Gastrocnemius medialis (tissue), 4 donors: ENCODE results near the gene DGLUCY. TPM values are rescaled to one million over a fixed set of nuclear protein-coding genes. Genes with fewer than 3 reads are reported as not detected.
A peak's percentile ranks its signal among the peaks of the same experiment; 100 is the strongest.

Experiments
- ATAC-seq, 2 donors: fragments of 150-250 bp; one replicate each; pipeline ENCODE4 v1.9.1; 2016
- DNase-seq, 2 donors: peaks; one replicate each; pipeline ENCODE4 v3.0.0-alpha.2; 2019
- H3K27ac ChIP-seq, 4 donors: fragments of 200-600 bp; sonication (generic); 1 replicate in 1 of 4; 2 replicates in 3 of 4; pipeline ENCODE4 v1.5.1; 2016 to 2018; ENCODE audit warnings: mild to moderate bottlenecking in 2 of 4, moderate library complexity in 1 of 4
- H3K27me3 ChIP-seq, 3 donors: fragments of 200-600 bp; sonication (generic) in 2 of 3; 1 replicate in 1 of 3; 2 replicates in 2 of 3; pipeline versions ENCODE4 v1.5.1 to v1.6.0; 2016 to 2019; ENCODE audit warnings: mild to moderate bottlenecking in 1 of 3, moderate library complexity in 1 of 3
- H3K36me3 ChIP-seq, 2 donors: fragments of 200-600 bp; sonication (generic) in 1 of 2; one replicate each; pipeline ENCODE4 v1.5.1; 2017 to 2018
- H3K4me1 ChIP-seq, 2 donors: fragments of 200-600 bp; sonication (generic) in 1 of 2; one replicate each; pipeline ENCODE4 v1.5.1; 2016 to 2017; ENCODE audit warnings: mild to moderate bottlenecking in 2 of 2
- H3K4me3 ChIP-seq, 4 donors: fragments of 200-600 bp; sonication (generic) in 3 of 4; 1 replicate in 1 of 4; 2 replicates in 3 of 4; pipeline ENCODE4 v1.5.1; 2016 to 2019; ENCODE audit warnings: mild to moderate bottlenecking in 2 of 4
- H3K9me3 ChIP-seq, 3 donors: fragments of 200-600 bp; sonication (generic) in 2 of 3; 1 replicate in 1 of 3; 2 replicates in 2 of 3; pipeline ENCODE4 v1.5.1; 2016 to 2019
- CTCF ChIP-seq, 5 experiments: fragments of 450-650 bp in 3 of 5; fragments of 200-600 bp in 2 of 5; sonication (generic) in 2 of 5; IDR thresholded peaks in 4 of 5; conservative IDR thresholded peaks in 1 of 5; 1 replicate in 4 of 5; 2 replicates in 1 of 5; pipeline ENCODE4 v1.5.1; 2016 to 2019; ENCODE audit warnings: antibody characterized with exemption in 5 of 5, mild to moderate bottlenecking in 3 of 5, moderate library complexity in 3 of 5
- POLR2A ChIP-seq, 2 donors: fragments of 450-650 bp; IDR thresholded peaks; one replicate each; pipeline ENCODE4 v1.6.1; 2017; ENCODE audit warnings: antibody characterized with exemption in 2 of 2, mild to moderate bottlenecking in 2 of 2, moderate library complexity in 2 of 2
- in situ Hi-C, 4 donors: fragments of 200-750 bp; cut with MboI; loops; one replicate each; pipeline versions ENCODE4 v1.15.0 to v1.8.0; 2017; ENCODE audit warnings: low sequenced_read_pairs in 4 of 4
- intact Hi-C: fragments of 100-400 bp; cut with DNase I; formaldehyde crosslinking; loops from one replicate; pipeline ENCODE4 v1.15.1; 2023; ENCODE audit warnings: low total_unique reads
- total RNA-seq, 4 donors: library from RNA; depleted of rRNA; stranded (reverse); fragments of >200 nt; gene quantifications; one replicate each; pipeline versions ENCODE4 v1.1.0 to v1.2.3, GENCODE V29; 2016

DGLUCY gene
- total RNA-seq, 4 donors from 2014 or later, result 29.3 to 93.7 (median 67.8) TPM

DNA sequence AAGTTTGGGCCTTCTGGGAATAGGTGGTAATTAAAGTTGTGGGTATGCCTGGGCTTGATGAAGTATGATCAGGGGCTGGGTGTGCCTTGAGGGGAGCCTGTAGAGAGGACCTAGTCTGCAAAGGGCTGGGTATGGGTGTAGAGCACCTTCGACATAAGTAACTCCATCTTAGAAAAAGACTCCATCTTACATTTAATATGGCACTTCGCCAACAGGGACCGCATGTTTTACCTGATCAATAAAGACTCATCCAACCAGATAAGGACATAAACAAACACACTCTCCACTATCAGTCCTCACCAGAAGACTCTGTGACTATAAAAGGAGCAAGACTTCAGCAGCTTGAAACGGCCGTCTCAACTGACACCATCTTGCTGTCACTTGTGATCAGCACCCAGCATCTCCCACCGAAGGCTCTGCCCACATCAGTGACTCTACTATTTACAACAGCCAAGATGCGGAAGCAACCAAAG, 154.1 kb downstream of the DGLUCY start:
- H3K4me1 ChIP-seq, result no peaks in the 10 kb centered on the region
- no peaks in the 10 kb centered on the region for H3K9me3 ChIP-seq
- H3K27ac ChIP-seq, result no peak overlapping the region
- ATAC-seq (no peak), DNase-seq (no peak)
- TF ChIP-seq POLR2A (IDR thresholded peaks at IDR 0.05) (no peak), CTCF (IDR thresholded peaks at IDR 0.05 in 4 of 5, conservative IDR thresholded peaks at IDR 0.05 in 1 of 5) (no peak)
- intact Hi-C loops (no loop called here), in situ Hi-C loops (no loop called here)
- H3K4me3 ChIP-seq, result no peak overlapping the region
- H3K27me3 ChIP-seq, result peaks cover 12 to 18% (median 18%) of the 10 kb centered on the region in 3 donors
- H3K36me3 ChIP-seq, result no peaks in the 10 kb centered on the region

DNA sequence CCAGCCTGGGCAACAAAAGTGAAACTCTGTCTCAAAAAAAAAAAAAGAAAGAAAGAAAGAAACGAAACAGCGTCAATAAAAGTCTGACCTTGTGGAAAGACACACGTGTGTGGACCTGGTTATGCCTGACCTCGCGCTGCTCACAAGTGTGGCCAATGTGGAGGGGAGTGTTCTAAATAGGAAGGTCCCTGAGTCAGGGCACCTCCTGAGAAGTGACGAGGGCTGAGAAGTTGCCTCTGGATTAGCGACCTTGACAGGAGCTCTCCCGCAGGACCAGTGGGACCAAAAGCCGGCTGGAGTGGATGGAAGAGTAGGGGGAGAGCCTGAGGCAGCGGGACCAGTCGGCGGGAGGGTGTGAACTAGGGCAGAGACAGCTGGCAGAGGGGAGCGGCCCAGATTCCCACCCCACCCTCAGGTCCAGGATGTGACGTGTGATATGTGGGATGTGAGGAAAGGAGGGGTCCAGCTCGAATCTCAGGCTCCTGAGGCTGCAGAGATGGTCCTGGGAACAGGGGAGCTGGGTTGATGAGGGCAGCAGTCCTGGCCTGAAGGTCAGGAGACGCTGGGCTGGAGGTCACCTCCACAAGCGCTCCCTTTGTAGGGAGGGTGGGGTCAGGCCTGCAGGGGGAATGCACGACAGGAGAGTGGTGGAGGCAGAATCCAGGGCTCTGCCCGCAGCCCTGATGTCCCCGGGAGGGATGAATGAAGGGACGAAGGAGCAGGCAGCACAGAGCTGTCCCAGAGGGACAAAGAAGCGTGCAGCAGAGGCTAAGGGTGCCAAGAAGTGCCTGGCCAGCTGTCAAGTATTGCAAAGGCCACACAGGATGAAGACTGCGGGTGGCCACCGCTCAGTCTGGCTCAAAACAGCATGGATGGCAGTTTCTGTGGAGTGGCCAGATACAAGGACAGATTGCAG, 155.5 kb downstream of the DGLUCY start:
- peak overlapping the region in 1 of 4 donors; percentile 17 for H3K4me3 ChIP-seq
- in situ Hi-C loops, result no loop called here
- no peaks in the 10 kb centered on the region for H3K36me3 ChIP-seq
- DNase-seq, result peak in 1 of 2 donors; percentile 34
- no peaks in the 10 kb centered on the region for H3K4me1 ChIP-seq
- H3K27me3 ChIP-seq, result peaks cover 5 to 9% (median 6%) of the 10 kb centered on the region in 3 donors
- intact Hi-C loops, result no loop called here
- no peaks in the 10 kb centered on the region for H3K9me3 ChIP-seq
- ATAC-seq, result no peak
- TF ChIP-seq POLR2A (IDR thresholded peaks at IDR 0.05), result no peak
- TF ChIP-seq CTCF (IDR thresholded peaks at IDR 0.05 in 4 of 5, conservative IDR thresholded peaks at IDR 0.05 in 1 of 5), result no peak
- H3K27ac ChIP-seq, result no peak overlapping the region

GRCh38 chr14:91270188-91270587, 156.3 kb downstream of the DGLUCY start:
- no peak overlapping the region for H3K27ac ChIP-seq
- in situ Hi-C loops, result no loop called here
- no peaks in the 10 kb centered on the region for H3K4me1 ChIP-seq
- H3K27me3 ChIP-seq, result peaks cover 2 to 6% (median 5%) of the 10 kb centered on the region in 3 donors
- H3K36me3 ChIP-seq, result no peaks in the 10 kb centered on the region
- H3K9me3 ChIP-seq, result no peaks in the 10 kb centered on the region
- TF ChIP-seq CTCF (IDR thresholded peaks at IDR 0.05 in 4 of 5, conservative IDR thresholded peaks at IDR 0.05 in 1 of 5), result no peak
- TF ChIP-seq POLR2A (IDR thresholded peaks at IDR 0.05), result no peak
- DNase-seq (no peak), ATAC-seq (no peak)
- no peak overlapping the region for H3K4me3 ChIP-seq
- intact Hi-C loops, result no loop called here

DNA sequence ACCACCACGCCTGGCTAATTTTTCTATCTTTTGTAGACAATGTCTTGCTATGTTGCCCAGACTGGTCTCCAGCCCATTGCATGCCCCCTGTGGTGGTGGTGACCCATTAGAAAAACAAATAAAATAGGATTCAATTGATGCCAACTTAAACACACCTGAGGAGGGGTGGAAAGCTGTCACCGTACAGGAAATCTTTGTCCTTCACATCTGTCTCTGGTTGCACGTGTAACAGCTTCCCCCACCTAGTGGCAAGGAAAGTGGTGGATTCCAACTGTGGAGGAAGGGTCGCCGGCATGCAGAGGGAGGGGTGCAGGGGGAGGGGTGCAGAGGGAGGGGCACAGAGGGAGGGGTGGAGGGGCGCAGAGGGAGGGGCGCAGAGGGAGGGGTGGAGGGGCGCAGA, 156.7 kb downstream of the DGLUCY start:
- Histone ChIP-seq H3K9me3 (no peaks in the 10 kb centered on the region), H3K4me1 (no peaks in the 10 kb centered on the region), H3K36me3 (no peaks in the 10 kb centered on the region), H3K27me3 (peaks cover 0 to 6% (median 3%) of the 10 kb centered on the region in 3 donors), H3K4me3 (no peak overlapping the region), H3K27ac (no peak overlapping the region)
- in situ Hi-C loops (no loop called here), intact Hi-C loops (no loop called here)
- no peak for DNase-seq
- TF ChIP-seq CTCF (IDR thresholded peaks at IDR 0.05 in 4 of 5, conservative IDR thresholded peaks at IDR 0.05 in 1 of 5) (no peak), POLR2A (IDR thresholded peaks at IDR 0.05) (no peak)
- ATAC-seq, result no peak
